Loucy (cell line): ENCODE results near the gene BRAF.

Experiments
- EZH2phosphoT487 ChIP-seq: fragments of 200-600 bp; IDR thresholded peaks from 2 replicates; pipeline ENCODE4 v1.6.1; 2018; ENCODE audit warnings: antibody characterized with exemption, mild to moderate bottlenecking, moderate library complexity, borderline replicate concordance
- TF ChIP-seq, protein P1 (sequence below): fragments of 200-600 bp; sonication (generic); conservative IDR thresholded peaks from 2 replicates; pipeline ENCODE4 v1.5.1; 2014; ENCODE audit warnings: mild to moderate bottlenecking, antibody characterized with exemption, low read length

DNA sequence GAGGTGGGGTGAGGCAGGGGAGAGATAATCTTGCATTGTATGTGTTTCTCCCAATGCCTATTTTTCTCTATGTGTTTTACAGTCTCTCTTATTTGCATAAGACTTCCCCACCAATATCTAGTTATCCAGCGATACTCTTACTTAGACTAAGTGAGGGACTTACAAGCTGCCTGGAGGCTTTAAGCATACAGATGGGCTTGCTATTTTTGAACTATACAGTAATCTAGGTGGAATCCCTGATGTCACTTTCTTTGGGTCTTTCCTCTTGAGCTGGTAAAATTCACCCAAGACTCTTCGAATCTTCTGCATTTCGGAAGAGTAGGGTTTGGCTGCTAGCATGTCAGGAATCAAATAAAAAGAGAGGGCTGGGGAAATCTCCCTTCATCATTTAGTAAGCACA is 151.6 kb downstream of the BRAF start:
- TF ChIP-seq, protein P1, sequence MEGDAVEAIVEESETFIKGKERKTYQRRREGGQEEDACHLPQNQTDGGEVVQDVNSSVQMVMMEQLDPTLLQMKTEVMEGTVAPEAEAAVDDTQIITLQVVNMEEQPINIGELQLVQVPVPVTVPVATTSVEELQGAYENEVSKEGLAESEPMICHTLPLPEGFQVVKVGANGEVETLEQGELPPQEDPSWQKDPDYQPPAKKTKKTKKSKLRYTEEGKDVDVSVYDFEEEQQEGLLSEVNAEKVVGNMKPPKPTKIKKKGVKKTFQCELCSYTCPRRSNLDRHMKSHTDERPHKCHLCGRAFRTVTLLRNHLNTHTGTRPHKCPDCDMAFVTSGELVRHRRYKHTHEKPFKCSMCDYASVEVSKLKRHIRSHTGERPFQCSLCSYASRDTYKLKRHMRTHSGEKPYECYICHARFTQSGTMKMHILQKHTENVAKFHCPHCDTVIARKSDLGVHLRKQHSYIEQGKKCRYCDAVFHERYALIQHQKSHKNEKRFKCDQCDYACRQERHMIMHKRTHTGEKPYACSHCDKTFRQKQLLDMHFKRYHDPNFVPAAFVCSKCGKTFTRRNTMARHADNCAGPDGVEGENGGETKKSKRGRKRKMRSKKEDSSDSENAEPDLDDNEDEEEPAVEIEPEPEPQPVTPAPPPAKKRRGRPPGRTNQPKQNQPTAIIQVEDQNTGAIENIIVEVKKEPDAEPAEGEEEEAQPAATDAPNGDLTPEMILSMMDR: no peak
- no peak for TF ChIP-seq EZH2phosphoT487
